Upper lobe of left lung (tissue), 4 donors: ENCODE measurements around the gene SDE2.
"Not testable (repeated sequence)": the region's sequence is repeated elsewhere in the genome, so short reads cannot be mapped to it uniquely, and the experiment has no call there.

Source experiments
- CTCF ChIP-seq, 6 experiments: fragments of 450-650 bp in 4 of 6; fragments of 200-600 bp in 2 of 6; sonication (generic) in 2 of 6; IDR thresholded peaks; one replicate each; pipeline ENCODE4 v1.5.1; 2016 to 2019; ENCODE audit warnings: antibody characterized with exemption in 6 of 6
- POLR2A ChIP-seq, 4 donors: fragments of 450-650 bp; IDR thresholded peaks; one replicate each; pipeline ENCODE4 v1.5.1; 2016 to 2017; ENCODE audit warnings: antibody characterized with exemption in 4 of 4, mild to moderate bottlenecking in 2 of 4
- POLR2AphosphoS5 ChIP-seq, 2 donors: sonication (generic); formaldehyde crosslinking; IDR thresholded peaks; one replicate each; pipeline ENCODE4 v1.5.1; 2017; ENCODE audit warnings: antibody characterized with exemption in 2 of 2

GRCh38 chr1:225970592-225971157 lies 28.5 kb downstream of the SDE2 start:
- not testable (repeated sequence) for TF ChIP-seq CTCF, POLR2AphosphoS5, POLR2A (IDR thresholded peaks at IDR 0.05)
